Measurements from ENCODE around the gene GFI1B. TPM values are rescaled to one million over a fixed set of nuclear protein-coding genes. Genes with fewer than 3 reads are reported as not detected.
"Not testable (repeated sequence)": the region's sequence is repeated elsewhere in the genome, so short reads cannot be mapped to it uniquely, and the experiment has no call there.

GFI1B gene
- total RNA-seq, 1 donor from 2014 or later = not detected

DNA sequence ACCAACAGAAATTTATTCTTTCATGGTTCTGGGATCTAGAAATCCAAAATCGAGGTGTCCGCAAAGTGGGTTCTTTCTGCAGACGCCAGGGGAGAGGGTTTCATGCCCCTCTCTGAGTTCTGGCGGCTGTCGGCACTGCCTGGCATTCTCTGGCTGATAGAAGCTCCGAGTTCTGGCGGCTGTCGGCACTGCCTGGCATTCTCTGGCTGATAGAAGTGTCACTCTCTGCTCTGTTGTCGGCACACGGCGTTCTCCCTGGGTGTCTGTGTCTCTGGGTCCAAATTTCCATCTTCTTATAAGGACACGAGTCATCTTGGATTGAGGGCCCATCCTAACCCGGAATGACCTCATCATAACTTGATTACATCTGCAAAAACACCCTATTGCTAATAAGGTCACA is 7.6 kb downstream of the GFI1B start:
- Histone ChIP-seq H3K27me3 (ENCODE audit: control insufficient read depth, insufficient read depth, low read length) (peaks cover 5% of the 10 kb centered on the region), H3K4me3 (ENCODE audit: low read depth, low read length) (no peak overlapping the region), H3K36me3 (ENCODE audit: control insufficient read depth, insufficient read depth, low read length) (no peaks in the 10 kb centered on the region)
- no peak for TF ChIP-seq CTCF (IDR thresholded peaks at IDR 0.05; ENCODE audit: insufficient read depth, low read length, severe bottlenecking)
- no peak for DNase-seq (ENCODE audit: low read depth)
- FAIRE-seq = no peak

GRCh38 chr9:132986640-132987620 is 8.4 kb downstream of the GFI1B start:
- peaks cover 6% of the 10 kb centered on the region for H3K27me3 ChIP-seq (ENCODE audit: control insufficient read depth, insufficient read depth, low read length)
- TF ChIP-seq CTCF (IDR thresholded peaks at IDR 0.05; ENCODE audit: insufficient read depth, low read length, severe bottlenecking) = no peak
- H3K36me3 ChIP-seq (ENCODE audit: control insufficient read depth, insufficient read depth, low read length) = no peaks in the 10 kb centered on the region
- H3K4me3 ChIP-seq (ENCODE audit: low read depth, low read length) = no peak overlapping the region
- DNase-seq (ENCODE audit: low read depth) = no peak
- FAIRE-seq = no peak

- Histone ChIP-seq H3K27me3 (ENCODE audit: control insufficient read depth, insufficient read depth, low read length) (peaks cover 6% of the 10 kb centered on the region), H3K4me3 (ENCODE audit: low read depth, low read length) (no peak overlapping the region), H3K36me3 (ENCODE audit: control insufficient read depth, insufficient read depth, low read length) (no peaks in the 10 kb centered on the region)
- no peak for TF ChIP-seq CTCF (IDR thresholded peaks at IDR 0.05; ENCODE audit: insufficient read depth, low read length, severe bottlenecking)
- DNase-seq (ENCODE audit: low read depth) (no peak), FAIRE-seq (no peak)
These were observed 9.9 kb downstream of the GFI1B start for GRCh38 chr9:132988244-132989013.

GRCh38 chr9:132989014-132989310 is 10.5 kb downstream of the GFI1B start:
- peaks cover 6% of the 10 kb centered on the region for H3K27me3 ChIP-seq (ENCODE audit: control insufficient read depth, insufficient read depth, low read length)
- no peaks in the 10 kb centered on the region for H3K36me3 ChIP-seq (ENCODE audit: control insufficient read depth, insufficient read depth, low read length)
- H3K4me3 ChIP-seq (ENCODE audit: low read depth, low read length) = no peak overlapping the region
- TF ChIP-seq CTCF (IDR thresholded peaks at IDR 0.05; ENCODE audit: insufficient read depth, low read length, severe bottlenecking) = no peak
- FAIRE-seq = no peak
- no peak for DNase-seq (ENCODE audit: low read depth)

DNA sequence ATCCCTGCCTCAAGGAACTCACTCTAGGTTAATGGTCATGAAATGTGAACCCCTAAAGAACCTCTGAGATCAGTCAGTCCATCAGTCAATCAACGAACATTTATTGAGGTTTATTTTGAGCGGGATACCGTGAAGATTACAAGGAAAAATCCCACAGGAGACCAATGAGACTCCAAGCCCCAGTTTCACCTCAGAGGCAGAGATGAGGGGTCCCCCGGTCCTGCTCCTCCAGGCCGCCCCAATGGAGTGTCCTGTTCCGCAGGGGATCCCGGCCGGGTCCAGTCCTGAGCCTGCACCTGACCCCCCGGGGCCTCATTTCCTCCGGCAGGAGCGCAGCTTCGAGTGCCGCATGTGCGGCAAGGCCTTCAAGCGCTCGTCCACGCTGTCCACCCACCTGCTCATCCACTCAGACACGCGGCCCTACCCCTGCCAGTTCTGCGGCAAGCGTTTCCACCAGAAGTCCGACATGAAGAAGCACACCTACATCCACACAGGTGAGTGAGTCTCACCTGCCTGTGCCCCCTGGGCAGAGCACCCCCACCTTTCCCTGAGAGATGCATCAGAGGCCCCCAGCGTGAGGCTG is 11.0 kb downstream of the GFI1B start:
- FAIRE-seq (no peak), DNase-seq (ENCODE audit: low read depth) (no peak)
- no peak for TF ChIP-seq CTCF (IDR thresholded peaks at IDR 0.05; ENCODE audit: insufficient read depth, low read length, severe bottlenecking)
- no peak overlapping the region for H3K4me3 ChIP-seq (ENCODE audit: low read depth, low read length)
- H3K36me3 ChIP-seq (ENCODE audit: control insufficient read depth, insufficient read depth, low read length) = no peaks in the 10 kb centered on the region
- peaks cover 6% of the 10 kb centered on the region for H3K27me3 ChIP-seq (ENCODE audit: control insufficient read depth, insufficient read depth, low read length)

- not testable (repeated sequence) for DNase-seq (ENCODE audit: low read depth); H3K27me3 ChIP-seq (ENCODE audit: control insufficient read depth, insufficient read depth, low read length); H3K36me3 ChIP-seq (ENCODE audit: control insufficient read depth, insufficient read depth, low read length); FAIRE-seq; H3K4me3 ChIP-seq (ENCODE audit: low read depth, low read length)
These were observed 11.6 kb downstream of the GFI1B start for GRCh38 chr9:132989998-132990557.
